Activated T-cell treated with anti-CD3 and anti-CD28 coated beads for 48 hours (primary cell): ENCODE data around the gene SCN8A.
"Not testable (repeated sequence)": the region's sequence is repeated elsewhere in the genome, so short reads cannot be mapped to it uniquely, and the experiment has no call there.

ENCODE experiments used
- DNase-seq: peaks from one replicate; pipeline ENCODE4 v3.0.0-alpha.2; 2020; ENCODE audit warnings: low read depth

The SCN8A gene

DNA sequence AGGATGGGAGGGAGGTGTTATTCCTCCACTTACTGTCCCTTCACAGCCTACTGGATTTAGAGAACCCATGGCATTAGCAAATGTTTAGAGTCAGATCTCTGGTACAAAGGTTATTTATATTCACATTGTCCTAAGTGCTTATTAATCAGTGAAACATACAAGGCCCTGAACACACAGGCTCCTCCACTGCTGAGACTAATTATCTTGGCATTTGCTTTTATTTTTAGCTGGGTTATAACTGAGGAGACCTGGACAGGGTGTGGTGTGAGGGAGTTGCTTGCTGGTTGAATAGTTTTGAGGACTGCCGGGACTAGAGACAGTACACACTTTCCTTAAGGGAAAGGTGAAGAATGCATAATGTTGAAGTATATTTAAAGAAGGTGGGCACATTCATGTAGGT lies 180.0 kb downstream of the SCN8A start:
- no peak for DNase-seq

DNA sequence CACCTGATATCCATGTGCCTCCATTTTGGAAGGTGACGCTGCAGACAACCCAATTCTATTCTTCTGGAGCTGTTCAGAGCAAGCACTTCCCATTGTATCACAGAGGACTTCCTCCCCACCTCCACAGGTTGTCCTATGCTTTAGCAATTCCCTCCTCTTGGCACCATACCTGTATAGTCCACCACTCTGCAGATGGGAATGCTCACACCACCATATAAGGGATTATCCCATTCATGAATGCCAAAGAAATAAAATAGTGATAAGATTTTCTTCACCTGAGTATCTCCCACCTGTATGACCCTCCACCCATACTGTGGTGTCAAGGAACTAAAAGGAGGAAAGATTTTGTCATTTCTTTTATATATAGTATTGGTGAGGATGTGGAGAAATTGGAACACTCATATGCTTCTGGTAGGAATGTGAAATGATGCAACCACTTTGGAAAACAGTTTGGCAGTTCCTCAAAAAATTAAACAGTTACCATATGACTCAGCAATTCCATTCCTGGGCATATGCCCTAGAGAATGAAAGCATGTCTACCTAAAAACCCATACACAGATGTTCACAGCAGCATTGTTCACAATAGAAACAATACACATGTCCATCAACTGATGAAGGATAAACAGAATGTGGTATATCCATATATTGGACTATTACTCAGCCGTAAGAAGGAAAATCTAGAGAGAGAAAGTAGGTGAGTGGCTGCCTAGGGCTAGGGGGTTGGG lies 182.3 kb downstream of the SCN8A start:
- no peak for DNase-seq

DNA sequence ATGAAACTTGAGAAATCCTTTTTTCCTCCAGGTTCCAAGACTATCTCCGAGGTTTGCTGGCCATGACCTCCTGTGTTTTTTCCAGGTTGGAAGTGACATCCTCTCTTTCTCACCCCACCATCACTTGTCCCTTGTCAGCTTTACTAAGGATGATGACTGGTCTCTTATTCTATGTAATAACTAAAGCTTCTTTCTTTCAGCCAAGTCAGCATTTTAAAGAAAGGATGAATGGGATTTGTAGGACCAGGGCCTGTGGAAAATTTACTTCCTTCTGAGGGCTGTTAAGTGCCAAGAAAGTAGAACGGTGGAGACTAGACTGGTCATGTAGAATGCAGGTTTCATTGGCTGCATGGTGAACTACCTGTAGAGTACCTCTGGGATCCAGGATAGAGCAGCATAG lies 183.9 kb downstream of the SCN8A start:
- no peak for DNase-seq

DNA sequence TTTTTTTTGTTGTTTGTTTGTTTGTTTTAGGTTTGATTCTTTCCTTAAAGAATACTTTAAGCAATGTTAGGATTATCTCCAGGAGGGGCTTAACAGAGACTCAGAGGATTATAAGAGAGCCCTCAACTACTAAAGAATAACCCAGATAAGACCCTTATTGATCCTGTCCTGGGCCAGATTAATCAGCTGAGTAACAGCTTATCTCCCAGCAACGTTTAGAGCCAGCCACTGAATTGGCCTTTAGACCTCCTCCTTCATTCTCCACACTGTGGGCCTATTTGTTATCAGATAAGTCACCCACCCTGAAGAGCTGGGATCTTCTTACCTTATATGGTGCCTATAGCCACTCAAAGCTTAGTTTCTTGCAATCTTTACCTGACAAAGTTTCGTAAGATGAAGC lies 186.4 kb downstream of the SCN8A start:
- DNase-seq: no peak

DNA sequence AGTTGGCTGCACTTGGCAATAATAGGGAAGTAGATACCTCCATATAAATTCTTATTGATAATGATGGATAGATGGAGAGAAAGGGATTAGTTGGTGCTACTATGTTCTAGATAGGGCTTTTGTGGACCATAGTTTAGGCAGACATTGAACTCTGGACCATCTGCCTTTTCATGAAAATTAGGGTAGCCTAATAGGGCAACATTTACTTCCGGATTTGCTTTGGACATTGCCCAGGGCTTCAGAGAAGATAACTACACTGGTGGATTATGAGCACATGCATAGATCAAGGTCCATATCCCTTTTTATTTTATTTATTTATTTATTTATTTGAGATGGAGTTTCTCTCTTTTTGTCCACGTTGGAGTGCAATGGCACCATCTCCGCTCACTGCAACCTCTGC lies 186.9 kb downstream of the SCN8A start:
- DNase-seq: no peak

DNA sequence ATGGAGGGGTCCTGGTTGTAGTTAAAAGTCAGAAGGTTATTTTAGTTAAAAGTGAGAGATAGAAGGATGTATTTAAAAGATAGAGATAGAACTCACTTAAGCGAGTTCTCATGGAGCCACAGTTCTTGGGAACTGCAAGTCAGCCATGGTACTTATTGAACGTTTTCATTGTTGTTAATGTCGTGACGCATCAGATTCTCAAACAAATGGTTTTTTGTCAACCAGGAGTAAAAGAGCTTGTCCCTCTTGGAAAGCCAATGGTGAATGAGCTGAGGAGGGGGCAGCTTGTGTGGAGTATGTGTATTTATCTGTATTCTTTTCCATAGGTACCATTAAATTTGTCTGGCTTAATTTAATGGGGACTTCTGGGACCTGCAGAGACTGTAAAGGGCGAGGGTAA lies 188.8 kb downstream of the SCN8A start:
- DNase-seq: no peak

DNA sequence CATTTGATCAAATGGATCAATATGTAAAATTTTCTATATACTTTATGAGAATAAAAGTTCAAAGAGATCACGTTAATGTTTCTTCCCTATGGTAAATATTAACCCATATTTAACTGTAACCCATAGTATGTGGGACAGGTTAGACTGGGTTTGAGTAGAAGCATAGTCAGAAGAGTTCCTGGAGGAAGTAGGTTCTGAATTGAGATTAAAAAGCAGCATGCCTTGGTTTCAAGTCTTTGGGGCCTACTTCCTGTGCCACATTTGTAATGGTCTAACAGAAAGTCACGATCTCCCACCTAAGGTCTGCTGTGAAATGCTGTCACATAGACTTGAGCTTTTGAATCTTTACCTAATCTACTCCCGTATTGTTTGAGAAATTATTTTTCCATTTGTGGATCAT lies 193.7 kb downstream of the SCN8A start:
- no peak for DNase-seq

DNA sequence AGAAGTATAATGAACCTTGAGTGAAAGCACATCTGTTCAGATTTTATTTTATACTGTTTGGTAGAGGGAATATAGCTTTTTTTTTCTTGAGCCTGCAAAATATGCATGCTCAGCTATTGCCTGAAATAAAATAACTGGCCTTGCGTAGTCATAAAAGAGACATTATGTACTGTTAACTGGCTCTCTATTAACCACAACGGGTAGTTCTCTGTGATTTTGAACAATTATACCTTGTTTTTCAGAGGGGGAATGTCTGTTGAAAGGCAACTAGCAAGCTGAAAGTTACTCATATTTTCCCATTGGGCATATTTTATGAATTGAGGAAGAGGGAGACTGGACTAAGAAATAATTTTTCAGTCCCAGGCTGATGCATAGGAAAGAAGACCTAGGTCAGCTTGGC lies 194.9 kb downstream of the SCN8A start:
- no peak for DNase-seq

DNA sequence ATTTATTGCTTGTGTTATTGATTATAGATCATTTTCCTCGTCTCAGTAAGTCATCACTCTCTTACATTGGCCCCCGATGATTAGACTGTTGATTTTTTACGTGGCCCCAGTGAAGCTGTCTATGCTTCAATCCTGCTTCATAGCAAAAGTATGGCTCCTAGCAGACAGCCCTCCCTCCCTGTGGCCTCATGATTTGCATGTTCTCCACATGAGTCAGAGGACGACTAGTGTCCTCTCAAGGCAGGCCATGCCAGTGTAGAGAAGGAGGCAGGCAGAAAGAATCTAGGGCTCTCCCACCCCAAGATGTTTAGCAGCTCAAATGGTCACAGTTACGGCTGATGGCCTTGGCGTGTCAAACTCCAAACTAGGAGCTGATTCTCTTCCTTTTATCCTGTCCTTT lies 197.8 kb downstream of the SCN8A start:
- no peak for DNase-seq

DNA sequence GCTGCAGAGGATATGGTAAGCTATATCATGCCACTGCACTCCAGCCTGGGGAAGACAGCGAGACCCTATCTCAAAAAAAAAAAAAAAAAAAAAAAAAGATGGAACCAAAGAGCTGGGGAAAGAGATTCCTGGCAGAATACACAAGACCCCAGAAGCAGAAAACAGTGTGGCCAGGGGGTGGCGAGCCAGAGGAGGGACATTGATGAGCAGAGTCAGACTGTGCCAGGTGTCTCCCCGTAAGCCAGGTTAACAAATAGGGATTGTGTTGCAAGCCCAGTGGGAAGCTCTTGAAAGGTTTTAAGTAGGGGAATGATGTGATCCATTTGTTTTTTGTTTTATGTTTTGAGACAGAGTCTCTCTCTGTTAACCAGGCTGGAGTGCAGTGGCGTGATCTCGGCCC lies 201.4 kb downstream of the SCN8A start:
- no peak for DNase-seq

DNA sequence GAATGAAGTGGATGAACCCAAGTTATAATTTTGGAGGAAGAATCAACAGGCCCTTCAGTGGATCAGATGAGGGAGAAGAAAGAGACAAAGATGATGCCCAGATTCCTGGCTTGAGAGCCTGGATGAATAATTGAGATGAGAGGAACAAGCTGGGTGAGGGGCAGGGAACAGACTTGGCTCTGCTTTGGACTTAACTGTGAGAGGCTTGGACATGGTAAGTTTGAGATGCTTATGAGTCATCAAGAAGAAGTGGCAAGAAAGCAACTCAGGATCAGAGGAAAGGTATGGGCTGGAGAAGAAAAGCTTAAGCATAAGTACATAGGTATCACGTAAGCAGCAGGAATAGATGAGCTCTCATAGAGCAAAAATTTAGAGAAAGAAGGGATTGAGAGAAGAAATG lies 202.2 kb downstream of the SCN8A start:
- DNase-seq: no peak

DNA sequence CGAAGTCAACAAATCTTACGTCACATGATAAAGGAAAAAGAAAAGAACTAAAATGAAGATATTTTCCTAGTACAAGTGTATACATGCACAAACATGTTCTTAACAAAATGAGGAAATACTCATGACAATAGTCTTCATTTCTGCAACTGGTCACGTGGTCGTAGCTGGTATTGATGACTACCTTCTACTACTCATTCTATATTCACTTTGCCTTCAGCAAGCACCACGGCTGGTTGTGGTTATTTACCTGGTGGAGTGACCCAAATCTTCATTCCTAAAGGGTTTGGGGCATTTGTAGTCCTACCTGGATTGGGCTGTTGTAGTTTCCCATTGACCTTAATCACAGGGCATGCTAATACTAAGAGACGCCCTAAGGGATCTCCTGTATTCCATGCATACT lies 206.3 kb downstream of the SCN8A start:
- DNase-seq: no peak

DNA sequence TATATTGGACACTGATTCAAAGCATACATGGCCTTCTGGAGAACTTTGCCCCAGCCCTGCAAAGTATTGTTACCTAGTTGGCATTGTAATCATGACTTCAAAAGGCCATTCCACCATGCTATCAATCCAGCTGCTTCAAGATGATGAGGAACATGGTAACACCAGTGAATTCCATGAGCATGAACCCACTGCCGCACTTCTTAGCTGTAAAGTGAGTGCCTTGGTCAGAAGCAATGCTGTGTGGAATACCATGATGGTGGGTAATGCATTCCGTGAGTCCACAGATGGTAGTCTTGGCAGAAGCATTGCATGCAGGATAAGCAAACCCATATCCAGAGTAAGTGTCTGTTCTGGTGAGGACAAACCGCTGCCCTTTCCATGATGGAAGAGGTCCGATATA lies 207.0 kb downstream of the SCN8A start:
- not testable (repeated sequence) for DNase-seq

DNA sequence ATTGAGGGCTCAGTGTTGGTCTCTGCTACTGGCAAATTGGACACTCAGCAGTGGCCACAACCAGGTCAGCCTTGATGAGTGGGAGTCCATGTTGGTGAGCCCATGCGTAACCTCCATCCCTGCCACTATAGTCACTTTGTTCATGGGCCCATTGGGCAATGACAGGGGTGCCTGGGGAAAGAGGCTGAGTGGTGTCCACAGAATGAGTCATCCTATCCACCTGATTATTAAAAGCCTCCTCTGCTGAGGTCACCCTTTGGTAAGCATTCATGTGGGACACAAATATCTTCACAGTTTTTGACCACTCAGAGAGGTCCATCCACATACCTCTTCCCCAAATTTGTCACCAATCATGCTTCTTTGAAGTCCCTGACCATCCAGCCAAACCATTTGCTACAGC lies 207.5 kb downstream of the SCN8A start:
- no peak for DNase-seq

DNA sequence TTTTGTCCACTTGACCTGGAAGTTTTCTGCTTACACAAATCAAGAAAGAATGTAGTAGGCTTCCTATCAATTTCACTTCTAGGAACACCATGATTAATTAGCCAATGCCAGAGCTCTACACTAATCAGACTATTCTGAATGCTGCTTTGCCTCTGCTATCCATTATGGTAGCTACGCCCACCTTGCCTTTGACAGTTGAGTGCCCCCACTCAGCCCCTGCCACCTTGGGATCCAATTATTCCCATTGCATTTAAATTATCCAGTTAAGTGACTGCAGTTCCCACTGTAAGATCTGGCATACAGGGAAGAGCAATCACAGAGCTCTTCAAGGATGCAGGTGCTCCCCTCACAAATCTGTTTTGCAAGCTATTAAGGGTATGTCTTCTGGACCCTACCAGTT lies 210.0 kb downstream of the SCN8A start:
- no peak for DNase-seq

DNA sequence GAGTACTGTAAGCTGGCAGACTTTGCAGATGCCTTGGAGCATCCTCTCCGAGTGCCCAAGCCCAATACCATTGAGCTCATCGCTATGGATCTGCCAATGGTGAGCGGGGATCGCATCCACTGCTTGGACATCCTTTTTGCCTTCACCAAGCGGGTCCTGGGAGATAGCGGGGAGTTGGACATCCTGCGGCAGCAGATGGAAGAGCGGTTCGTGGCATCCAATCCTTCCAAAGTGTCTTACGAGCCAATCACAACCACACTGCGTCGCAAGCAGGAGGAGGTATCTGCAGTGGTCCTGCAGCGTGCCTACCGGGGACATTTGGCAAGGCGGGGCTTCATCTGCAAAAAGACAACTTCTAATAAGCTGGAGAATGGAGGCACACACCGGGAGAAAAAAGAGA lies 215.9 kb downstream of the SCN8A start:
- DNase-seq: no peak

DNA sequence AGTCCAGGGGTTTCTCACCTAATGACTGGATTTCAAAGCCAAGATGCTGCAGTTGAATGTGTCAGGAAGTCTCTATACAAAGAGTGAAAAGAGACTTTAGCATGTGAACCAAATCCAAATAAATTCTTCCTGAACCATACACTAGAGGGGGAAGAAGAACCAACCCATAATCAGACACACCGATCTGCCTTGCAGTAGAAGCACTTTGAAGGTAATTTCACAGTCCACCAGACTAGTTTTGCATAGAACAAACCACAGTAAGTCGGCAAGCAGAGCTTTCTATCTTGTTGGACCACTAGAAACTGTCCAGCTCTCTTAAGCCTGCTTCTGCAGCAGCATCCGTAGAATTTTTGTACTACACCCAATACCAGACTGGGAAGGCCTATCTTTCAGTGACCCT lies 218.2 kb downstream of the SCN8A start:
- DNase-seq: no peak

DNA sequence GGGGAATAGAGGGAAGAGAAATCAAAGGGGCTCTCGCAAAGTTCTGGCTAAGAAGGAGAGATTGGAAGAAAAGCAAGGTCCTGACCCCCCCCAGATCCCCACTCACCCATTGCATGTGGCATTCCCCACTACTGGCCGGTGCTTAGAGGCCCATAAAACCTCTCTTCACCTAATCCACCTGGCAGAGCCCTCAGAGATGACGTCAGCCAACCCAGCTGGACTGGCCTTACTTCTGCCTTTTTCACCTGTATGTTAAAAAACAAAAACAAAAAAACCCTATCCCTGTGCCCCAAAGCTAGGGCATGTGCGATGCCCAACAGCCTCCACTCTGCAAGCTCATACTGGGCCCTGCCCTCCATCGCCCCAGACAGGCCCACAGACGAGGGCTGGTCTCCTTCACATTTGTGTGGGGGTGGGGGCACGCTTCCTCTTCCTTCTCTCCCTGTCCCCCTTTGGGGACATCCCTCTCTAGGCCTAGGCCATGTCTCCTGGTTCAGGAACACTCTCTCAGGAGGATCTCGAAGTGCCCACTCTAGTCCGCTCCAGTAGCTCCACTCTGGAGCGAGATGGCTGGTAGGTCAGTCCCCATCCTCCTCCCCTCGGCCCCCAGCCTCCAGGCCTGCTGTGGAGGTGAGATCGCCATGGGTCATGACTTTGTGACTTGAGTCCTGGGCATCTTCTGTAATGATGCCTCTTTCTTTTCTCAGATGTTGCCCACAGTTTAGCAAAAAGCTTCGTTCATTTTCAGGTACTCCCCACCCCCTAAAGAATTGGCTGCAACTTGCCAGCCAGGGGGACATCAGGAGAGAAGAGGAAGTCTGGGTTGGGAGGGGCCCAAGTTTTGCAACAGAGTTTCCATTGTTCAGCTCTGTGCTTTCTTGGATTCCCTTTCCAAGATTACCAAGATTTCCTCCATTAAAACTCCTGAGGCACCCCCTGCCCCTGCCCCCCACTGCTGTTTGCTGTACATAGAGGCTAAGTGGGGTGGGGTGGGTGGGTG lies 220.5 kb downstream of the SCN8A start:
- no peak for DNase-seq

DNA sequence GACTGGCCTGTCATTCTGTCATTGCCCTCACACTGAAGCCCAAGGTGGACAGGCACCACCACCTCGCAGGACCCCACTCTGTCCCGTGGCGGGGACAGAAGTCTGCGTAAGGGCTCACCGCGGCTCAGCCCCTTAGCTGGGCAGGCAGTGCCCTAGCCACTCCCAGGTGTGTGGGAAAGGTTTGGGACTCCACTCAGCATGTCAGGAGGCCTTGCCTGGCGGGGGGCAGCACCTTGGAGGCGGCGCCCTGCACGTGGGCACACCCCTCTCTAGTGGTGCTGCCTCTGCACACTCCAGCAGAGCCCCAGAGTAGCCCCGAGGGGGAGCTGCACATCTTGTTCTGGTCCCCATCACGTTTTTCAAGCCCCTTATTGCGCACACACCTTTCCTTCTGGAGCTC lies 221.8 kb downstream of the SCN8A start:
- DNase-seq: no peak

DNA sequence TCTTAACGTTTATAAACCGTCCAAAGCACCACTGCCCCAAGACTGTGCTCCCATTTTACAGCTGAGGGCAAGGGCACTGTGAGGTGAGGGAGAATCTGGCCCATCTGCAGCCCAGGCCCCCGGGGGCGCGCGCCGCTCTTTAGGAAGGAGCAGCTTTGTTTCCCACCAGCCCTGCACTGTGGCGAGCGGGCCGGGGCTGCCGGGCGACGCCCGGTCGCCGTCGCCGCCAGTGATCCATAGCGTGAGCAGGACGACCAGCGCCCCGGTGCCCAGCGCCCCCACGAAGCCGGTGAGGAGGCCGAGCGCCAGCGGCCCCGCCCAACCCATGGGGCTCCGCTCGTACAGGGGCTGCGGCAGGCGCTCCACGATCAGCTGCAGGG lies 222.9 kb downstream of the SCN8A start:
- DNase-seq: no peak

DNA sequence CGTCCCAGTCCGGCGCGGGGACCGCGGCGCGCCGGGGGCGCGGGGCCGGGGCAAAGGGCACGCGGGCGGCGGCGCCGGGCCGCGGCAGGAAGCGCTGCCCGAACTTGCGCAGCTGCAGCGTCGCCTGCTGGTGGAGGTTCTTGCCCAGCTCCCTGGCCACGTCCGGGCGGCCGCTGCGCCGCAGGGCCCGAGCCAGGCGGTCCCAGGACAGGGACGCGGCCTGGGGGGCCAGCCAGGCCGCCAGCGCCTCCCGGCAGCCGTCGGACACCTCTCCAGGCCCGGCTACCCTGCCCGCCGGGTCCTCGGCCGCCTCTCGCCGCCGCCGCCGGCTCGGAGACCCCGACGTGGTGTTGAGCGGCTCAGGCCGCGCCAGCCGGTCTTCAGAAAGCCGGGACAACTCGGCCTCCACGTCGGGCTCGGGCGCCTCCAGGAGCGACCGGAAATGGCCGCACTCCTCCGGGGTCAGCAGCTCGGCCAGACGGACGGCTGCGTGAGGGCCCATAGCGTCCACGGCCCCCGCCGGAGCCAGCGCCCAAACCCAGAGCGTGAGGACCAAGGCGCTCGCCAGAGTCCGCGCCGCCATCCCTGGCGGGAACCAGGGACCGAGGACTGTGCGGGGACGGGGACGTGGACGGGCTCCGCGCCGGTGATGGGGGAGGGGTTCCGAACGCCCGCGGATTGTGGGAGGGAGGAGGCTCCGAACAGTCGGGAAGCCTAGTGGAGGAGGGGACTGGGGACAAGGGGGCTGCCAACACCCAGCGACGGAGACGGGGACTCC lies 223.5 kb downstream of the SCN8A start:
- DNase-seq: peak; percentile 70

DNA sequence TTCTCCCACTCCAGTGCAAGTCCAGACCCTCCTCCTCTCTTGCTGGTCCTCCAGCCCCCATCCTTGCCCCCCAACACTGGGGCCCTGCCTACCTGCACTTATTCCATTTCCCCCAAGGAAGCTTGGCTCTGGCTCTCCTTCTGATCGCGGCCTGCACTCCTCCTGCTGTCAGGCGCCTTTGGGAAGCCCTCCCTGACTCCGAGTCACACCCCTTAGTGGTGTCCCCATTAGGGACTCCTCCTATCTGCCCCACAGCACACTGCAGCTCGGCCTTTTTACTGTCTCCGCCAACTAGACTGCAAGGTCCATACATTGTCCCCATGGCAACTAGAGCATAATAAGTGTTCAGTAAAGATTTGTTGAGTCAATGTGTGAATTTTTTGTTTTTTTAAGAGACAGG lies 224.5 kb downstream of the SCN8A start:
- no peak for DNase-seq
